ENCODE measurements around the gene ZRANB1.

Gene ZRANB1

DNA sequence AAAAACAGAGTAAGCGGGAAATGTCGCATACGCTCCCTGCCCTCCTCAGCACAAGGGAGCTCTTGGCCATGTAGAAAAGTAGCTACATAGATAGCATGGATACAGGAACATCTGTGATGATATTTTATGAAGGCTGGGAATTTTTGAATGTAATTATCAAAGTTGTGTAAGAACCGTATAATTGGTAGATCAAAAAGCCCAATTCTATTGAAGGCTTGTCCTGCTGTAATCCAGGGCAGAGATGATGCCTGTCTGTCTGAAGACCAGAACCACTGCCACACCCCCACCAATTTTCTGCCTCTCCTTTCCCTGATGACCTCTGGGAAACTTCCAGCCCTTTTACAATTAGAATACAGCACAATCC is 51.4 kb downstream of the ZRANB1 start:
- no peak overlapping the region for H3K4me3 ChIP-seq (ENCODE audit: low read depth, low read length)
- DNase-seq (ENCODE audit: low read depth), result no peak
- TF ChIP-seq, protein P1, sequence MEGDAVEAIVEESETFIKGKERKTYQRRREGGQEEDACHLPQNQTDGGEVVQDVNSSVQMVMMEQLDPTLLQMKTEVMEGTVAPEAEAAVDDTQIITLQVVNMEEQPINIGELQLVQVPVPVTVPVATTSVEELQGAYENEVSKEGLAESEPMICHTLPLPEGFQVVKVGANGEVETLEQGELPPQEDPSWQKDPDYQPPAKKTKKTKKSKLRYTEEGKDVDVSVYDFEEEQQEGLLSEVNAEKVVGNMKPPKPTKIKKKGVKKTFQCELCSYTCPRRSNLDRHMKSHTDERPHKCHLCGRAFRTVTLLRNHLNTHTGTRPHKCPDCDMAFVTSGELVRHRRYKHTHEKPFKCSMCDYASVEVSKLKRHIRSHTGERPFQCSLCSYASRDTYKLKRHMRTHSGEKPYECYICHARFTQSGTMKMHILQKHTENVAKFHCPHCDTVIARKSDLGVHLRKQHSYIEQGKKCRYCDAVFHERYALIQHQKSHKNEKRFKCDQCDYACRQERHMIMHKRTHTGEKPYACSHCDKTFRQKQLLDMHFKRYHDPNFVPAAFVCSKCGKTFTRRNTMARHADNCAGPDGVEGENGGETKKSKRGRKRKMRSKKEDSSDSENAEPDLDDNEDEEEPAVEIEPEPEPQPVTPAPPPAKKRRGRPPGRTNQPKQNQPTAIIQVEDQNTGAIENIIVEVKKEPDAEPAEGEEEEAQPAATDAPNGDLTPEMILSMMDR (IDR thresholded peaks at IDR 0.05; ENCODE audit: low read depth, low read length, missing control alignments), result no peak

DNA sequence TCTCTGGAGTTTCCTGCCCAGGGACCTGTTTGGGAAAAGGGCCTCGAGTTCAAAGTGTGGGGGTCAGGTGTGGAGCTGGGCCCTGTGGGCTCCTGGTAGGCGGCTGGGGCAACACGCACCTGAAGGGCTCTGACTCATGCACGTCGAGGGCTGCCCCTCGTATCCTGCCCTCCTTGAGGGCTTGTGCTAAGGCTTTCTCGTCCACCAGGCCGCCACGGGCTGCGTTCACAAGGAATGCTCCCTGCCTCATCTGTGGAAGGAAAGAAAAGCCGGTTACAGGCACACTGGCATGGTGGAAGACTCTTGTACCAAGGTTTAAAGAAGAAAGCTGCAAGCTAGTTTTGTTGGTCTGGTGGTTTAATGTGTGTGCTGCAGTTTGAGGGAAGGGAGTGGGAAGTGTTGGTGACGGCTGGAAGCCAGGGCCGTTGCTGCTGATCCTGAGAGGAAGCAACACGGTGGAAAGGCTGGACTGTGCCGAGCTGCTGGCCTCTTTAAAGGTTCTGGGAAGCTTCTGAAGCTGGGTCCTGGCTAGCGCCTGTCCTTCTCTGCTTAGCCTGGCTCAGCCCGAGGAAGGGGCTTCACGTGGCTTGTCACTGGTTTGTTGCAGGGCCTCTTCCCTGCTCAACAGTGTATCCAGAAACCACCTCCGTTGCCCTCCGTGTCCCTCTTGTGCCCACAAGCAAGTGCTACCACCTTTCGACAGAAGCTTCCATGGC is 52.0 kb downstream of the ZRANB1 start:
- no peak for DNase-seq (ENCODE audit: low read depth)
- TF ChIP-seq, protein P1 (IDR thresholded peaks at IDR 0.05; ENCODE audit: low read depth, low read length, missing control alignments), result no peak
- no peak overlapping the region for H3K4me3 ChIP-seq (ENCODE audit: low read depth, low read length)

DNA sequence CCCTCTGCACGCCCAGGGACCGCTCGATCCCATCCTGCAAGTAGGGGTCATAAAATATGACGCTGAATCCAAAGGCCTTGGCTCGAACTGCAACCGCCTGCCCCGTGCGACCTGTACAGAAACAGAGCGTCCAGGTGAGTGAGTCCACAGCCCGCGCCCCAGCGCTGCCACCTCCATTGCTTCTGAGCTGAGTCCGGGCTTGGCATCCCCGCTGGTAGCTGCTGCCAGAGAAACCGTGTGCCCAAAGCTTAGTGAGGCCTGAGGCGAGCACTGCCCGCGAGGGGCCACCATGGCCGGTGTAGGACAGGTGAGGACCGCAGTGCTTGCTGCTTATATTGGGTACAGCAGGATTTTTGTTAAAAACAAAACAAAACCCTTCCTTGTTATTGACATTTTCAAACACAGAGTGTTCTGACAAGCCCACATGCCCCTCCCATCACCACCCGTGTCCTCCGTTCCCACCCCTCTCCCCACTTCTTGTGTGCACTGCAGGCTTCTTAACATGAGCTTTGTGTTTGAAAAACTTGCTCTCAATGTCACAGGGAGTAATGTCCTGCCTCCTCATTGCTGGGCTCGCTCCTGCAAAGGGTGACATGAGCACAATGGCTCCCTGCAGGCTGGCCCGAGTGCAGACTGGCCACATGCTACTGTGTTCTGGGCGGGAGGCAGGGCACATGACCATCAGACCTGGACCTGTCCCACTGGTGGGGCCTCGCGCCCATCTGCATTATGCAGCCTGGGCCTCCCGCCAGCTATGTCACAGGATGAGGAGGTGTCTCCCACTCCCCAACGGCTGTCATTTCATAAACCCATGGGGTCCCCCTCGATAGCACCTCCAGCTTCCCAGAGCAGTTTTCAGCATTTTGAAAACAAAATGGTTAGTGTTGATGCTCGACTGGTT is 52.9 kb downstream of the ZRANB1 start:
- no peak overlapping the region for H3K4me3 ChIP-seq (ENCODE audit: low read depth, low read length)
- TF ChIP-seq, protein P1 (IDR thresholded peaks at IDR 0.05; ENCODE audit: low read depth, low read length, missing control alignments), result no peak
- DNase-seq (ENCODE audit: low read depth), result no peak

DNA sequence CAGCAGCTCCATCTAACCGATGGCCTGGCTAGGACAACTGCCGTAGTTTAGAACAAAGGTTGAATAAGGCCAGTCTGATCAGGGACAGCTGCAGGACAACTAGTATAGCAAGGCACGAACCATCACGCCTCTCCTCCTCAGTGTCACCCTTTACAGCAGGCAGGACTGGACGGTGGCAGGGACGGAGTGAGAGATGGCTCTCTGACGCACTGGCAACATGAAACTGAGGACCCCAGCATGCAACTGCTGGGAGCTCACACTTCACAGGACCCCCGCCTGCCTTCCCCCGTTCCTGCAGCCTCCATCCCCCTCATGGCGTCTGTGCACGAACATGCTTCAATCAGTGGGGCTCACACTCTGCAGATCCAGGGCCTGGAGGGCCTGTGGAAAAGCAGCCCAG is 53.7 kb downstream of the ZRANB1 start:
- DNase-seq (ENCODE audit: low read depth), result no peak
- no peak overlapping the region for H3K4me3 ChIP-seq (ENCODE audit: low read depth, low read length)
- TF ChIP-seq, protein P1 (IDR thresholded peaks at IDR 0.05; ENCODE audit: low read depth, low read length, missing control alignments), result no peak

DNA sequence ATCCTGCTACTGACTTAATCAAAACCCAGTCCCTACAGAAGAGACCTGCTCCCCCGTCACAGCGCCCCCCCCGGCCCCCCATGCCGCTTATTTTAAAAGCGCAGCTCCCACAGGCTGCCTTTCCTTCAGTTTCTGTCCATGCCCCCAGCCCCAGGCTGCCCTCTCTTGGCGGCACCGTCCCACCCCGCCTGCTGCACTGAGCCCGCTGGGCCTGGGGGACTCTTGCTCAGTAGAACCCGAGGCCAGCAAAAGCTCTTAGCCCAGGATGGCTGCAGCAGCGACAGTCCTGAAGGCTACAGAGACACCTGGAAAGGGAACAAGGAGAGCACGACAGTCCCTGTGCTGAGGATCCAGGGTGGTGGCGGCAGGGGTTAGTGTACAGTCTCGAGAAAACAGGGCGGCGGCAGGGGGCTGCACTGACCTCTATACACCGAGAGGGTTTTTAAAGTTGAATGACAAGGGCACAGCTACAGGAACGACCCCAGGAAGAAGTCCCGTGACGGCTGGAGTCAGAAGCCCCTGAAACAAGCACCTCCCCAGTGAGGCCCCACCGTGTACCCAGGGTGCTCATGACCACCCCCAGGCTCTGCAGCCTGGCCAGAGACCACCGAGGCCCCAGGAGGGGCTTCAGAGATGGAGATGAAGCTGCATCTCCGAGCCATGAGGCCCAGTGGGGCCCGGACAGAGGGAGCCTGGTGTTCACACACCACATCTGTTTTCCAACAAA is 54.4 kb downstream of the ZRANB1 start:
- DNase-seq (ENCODE audit: low read depth), result no peak
- no peak overlapping the region for H3K4me3 ChIP-seq (ENCODE audit: low read depth, low read length)
- TF ChIP-seq, protein P1 (IDR thresholded peaks at IDR 0.05; ENCODE audit: low read depth, low read length, missing control alignments), result no peak

DNA sequence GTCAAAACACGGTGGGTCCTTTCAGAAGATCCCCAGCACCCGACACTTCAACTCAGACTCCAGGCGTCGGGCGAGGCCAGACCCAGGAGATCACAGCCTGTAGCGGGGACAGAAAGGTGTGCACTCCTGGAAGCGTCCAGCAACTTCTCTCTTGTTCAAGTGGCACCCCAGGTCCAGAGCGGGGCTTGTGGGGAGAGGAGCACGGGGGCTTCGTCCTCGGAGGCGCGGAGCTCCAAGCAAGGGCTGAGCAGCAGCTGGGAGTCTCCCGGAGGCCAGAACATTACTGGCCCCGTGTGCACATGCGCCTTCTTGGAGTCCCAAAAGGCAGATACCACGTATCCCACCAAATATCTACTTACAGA is 54.9 kb downstream of the ZRANB1 start:
- DNase-seq (ENCODE audit: low read depth), result no peak
- TF ChIP-seq, protein P1 (IDR thresholded peaks at IDR 0.05; ENCODE audit: low read depth, low read length, missing control alignments), result no peak
- no peak overlapping the region for H3K4me3 ChIP-seq (ENCODE audit: low read depth, low read length)

Measured in GM12864 (cell line).